NCI-H345 treated with DMSO at 0.1 percent for 48 hours (cell line): ENCODE measurements around the gene MRPS23.
A peak's percentile ranks its signal among the peaks of the same experiment; 100 is the strongest.

Source experiments
- DNase-seq: peaks from one replicate; lab custom pipeline; 2025; ENCODE audit not compliant: unreplicated experiment; lab: John Stamatoyannopoulos, UW

Gene MRPS23

GRCh38 chr17:57838857-57839570 lies 10.8 kb downstream of the MRPS23 start:
- DNase-seq = no peak

- DNase-seq = no peak
Measured at GRCh38 chr17:57838453-57838852, 11.4 kb downstream of the MRPS23 start.

DNA sequence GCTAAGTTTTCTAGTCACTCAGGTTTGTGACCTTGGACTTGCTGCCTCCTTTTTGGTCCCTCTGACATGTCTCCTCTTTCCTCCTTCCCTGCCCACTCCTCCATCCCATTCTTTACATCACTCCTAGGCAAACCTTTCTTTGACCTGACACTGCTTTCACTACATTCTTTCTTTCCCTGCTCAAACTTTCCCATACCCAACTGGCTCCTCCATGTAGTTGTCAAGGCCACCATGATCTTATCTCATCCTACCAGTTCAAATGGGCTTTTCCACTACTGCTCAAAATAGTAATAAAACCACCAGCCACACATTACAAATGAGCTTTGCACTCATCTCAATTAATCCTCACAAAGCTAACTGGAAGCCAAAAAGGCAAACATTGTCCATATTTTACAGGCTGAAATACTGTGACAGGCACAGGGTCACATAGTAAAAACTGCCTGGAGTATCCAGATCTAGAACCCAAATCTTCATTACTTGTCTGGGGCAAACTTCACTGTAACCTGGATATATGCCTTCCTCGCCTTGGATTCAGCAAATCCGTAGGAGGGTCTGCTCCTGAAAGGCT lies 14.4 kb downstream of the MRPS23 start:
- DNase-seq = no peak

DNA sequence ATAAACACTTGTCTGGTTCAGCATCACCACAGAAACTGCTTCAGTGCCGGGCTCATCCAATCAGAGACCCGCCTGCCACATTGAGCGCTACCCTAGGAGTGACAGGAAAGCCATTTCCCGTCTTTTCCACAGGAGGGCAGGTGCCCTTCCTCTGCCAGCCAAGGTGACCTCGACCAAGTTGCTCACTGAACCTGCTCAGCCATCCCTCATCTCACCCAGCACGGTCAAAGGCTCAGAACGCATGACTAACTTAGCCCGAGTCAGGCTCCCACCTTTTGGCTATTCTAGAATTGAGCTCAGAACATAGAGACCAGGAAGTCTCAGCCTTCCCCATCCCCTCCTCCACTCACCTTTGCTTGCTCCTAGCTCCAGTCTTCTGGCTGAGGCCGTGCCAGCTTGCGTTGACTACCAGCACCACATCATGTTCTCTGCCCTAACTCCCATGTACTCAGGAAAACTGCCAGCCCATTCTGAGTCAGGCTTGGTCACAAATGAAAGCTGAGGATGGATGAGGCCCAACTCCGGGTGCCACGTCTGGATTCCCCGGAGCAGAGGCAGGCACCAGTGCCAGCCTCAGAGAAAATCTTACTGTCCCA lies 15.6 kb downstream of the MRPS23 start:
- no peak for DNase-seq

- DNase-seq = peak; percentile 64
Measured at GRCh38 chr17:57833179-57833939, 16.5 kb downstream of the MRPS23 start.

DNA sequence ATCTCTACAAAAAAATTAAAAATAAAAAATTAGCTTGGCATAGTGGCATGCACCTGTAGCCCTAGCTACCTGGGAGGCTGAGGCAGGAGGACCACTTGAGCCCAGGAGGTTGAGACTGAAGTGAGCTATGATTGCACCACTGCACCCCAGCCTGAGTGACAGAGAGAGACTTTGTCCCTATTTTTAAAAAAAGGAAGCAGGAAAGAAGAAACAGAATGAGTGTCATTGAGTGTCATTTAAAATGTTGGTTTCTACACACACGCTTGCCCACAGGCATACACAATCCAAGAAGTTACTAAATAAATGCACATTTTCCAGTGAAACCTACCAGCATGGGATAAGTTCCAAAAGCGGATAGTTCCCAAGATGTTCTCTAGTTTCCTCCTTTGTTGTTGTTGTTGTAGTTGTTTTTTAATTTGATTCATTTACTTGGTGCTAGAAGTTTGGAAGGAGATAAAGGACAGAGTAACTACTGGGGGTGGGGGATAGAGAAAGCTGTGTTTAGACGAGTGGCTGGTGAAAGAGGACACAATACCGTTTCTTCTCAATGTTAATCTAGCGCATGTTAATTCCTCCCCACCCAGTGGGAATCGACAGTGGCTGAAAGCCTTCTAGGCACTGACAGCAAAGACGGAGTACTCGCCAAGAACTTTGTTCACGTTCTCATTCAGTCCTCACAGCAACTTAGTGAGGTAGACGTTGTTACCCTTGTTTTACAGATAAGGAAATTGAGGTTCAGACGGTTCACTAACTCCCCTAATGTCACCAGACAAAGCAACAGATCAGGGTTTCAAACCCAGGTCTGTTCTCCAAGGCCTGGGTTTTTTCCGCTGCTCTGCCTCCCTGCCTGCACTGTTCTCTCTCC lies 17.3 kb downstream of the MRPS23 start:
- DNase-seq = no peak

DNA sequence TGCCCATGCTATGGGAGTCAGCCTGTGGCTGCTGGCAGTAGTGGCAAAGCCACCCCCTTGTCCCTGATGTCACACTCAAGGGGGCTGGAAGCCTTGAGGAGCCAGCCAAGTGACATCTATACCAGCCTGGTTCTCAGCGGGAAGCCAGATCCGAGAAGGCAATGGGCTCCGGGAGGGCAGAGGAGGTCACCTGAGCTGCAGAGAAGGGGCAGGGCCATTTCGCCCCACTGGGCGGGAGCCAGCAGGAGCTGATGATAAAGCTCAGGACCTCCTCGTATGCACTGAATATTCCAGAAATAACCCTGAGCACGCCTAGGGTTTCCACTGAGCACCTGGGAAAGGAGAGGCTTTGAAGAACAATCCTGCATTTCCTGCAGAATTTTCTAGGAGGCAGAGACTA lies 19.0 kb downstream of the MRPS23 start:
- DNase-seq = no peak

DNA sequence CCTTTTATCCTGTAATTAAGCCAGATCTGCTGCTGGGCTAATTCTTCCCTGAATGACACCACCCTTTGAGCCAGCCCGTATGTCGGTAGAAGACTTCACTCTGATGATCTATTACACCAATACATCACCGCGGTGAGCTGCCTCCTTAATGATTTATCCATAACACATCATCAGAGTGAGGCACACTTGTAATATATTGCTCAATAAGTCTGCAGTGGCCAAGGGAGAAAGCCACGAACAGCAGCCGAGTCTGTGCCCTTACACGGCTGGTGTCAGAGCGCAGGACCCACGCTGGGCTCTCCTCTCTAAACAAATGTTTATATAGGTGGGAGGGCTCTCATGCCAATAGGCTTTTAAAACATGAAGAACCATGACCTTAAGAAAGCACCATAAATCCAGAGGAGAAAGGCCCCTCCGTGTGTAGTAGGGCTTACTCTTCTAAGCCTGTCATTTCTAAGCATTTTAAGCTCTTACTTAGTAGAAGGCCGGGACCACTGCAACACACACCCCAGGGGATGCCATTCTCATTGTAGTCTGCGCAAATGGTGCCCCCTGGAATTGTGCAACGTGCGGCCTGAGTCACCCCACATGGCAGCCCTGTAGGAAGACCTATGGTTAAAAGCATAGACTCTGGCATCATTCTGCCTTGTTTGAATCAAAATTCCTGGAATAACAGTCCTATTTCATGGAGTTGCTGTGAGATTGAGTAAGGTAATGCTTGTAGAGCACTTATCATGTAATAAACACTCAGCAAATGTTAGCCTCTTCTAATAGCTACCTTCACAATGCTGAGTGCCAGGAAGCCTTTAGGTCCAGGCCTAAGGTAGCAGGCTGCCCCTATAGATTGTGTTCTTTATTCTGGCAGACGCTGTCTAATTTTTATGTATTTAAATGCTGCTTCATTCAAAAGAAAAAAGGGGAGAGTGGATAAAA lies 26.1 kb downstream of the MRPS23 start:
- DNase-seq = peak; percentile 21

DNA sequence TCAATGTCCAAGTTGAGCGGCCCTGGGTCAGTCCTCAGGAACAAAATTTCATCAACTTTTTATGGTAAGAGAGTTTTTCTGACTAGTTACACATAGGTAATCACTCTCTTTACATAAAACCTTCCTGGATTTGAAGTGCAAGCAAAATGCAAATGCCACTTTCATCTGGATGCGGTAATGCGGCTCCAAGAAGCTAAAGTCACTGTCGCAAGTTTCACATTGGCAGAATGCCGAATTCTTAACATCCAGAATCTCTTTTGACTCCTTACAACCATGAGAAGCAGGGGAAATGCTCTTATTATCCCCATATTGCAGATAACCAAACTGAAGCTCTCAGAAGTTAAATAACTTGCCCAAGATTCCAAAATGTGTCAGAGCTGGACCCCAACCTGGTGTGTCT lies 30.0 kb downstream of the MRPS23 start:
- DNase-seq = no peak

DNA sequence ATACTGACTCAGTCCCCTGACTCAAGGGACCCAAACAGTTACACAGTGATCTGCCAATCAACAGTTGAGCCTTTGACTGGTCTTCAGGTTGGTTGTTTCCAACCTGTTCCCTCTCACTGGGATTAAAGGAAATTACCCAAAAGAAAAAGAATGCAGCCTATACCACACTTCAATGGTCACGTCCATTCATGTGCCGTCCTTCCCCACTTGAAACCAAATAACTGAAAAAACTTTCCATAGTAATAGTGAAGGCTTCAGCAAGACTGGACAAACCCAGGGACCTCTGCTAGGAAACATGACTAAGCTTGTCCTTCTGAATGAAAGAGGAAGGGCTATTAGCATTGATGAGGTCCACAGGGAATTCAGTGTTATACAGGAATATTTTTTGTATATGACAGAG lies 30.6 kb downstream of the MRPS23 start:
- no peak for DNase-seq

DNA sequence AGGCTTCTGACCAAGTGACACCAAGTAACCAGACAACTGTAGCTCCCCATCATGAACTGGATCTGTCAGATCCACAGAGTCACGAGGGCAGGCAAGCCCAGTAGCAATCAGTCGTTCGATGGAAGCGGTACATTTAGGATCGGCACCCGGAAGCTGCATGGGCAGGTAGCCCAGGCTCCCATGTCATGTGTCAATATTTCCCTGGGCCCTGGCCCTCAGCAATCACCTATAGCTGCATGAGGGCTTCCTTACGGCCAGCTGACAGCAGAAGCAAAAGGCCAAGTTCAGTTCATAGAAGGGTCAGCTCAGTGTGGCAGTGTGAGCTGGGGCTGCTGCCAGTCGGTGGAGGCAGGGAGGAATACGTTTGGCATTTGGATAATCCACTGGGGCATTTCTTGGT lies 31.8 kb downstream of the MRPS23 start:
- no peak for DNase-seq

DNA sequence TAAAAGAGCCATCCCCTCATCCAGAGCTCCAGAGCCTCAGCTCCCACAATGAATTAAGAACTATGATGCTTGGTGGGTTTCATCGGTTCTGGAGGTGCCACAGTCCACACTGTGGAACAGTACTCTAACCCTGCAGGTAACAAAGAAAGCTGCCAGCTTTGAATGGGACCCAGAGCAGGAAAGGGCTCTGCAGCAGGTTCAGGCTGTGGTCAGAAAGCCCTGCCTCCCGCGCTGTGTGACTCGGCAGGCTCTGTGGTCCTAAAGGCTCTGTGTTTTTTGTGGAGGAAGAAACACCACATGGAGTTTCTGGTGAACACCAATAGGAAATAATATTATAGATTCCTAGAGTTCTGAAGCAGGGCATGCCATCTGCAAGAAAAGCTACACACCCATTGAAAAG lies 32.5 kb downstream of the MRPS23 start:
- DNase-seq = no peak

- DNase-seq = no peak
Measured at GRCh38 chr17:57814421-57814820, 35.4 kb downstream of the MRPS23 start.

DNA sequence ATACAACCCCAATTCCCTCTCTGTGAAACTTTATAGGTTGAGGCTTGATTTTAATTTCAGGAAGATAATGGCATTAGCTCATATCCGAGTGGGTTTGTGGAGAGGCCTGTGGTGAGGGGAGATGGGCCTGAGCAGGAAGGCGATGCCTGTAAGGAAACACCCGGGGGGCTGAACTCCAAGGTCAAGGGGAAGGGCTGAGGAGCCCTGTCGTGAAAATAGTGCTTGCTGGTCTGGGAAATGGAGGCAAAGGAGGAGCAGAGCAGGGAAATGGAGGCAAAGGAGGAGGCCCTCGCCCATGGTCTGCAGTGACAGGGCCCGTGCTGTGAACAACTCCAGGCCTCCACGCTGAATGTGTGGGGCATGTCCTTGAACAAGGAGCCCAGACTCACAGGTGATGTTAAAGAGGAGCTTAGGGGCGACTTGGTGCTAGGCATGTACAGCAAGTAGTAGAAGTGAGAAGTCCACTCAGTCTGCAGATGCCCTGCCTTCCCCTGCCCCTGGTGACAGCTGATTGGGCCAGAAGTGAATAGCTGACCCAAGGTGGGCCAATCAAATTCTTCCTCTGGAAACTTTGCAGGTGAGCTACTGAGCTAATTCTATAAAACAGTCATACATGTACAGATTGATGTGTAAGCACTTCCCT lies 38.1 kb downstream of the MRPS23 start:
- DNase-seq = no peak

GRCh38 chr17:57810721-57811637 lies 38.9 kb downstream of the MRPS23 start:
- peak; percentile 9 for DNase-seq

GRCh38 chr17:57809879-57810278 lies 40.0 kb downstream of the MRPS23 start:
- DNase-seq = no peak

GRCh38 chr17:57808882-57809281 lies 41.0 kb downstream of the MRPS23 start:
- DNase-seq = no peak

DNA sequence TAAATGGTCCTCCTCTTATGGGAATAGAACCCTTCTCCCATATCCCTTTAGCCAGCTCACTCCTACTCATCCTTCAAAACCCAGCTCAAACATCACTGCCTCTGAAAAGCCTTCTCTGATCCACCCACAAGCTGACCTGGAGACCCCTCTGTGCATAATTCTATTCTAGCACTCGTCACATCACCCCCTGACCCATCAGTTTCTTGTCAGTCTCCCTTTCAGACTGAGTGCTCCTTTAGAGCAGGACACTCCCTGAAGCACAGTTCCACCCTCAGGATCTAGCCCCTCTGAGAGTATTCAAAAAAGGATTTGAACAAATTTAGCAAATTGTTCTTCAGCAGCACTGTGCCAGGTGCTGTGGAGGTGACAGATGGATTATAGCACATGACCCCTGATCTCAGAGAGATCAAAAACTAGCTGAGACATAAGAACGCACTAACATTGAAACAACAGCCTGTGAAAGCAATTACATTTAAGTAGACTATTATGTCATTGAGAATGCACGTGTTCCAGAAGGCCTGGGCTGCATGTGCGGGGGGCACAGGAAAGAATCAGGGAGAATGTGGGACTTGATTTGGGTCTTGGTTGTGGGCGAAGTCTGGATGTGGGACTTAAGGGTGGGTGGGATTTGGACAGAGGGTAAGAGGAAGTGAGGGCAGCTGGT lies 43.5 kb downstream of the MRPS23 start:
- DNase-seq = no peak
